Kidney epithelial cell (primary cell): ENCODE measurements around the gene PAQR9. TPM values are rescaled to one million over a fixed set of nuclear protein-coding genes. Genes with fewer than 3 reads are reported as not detected.
A peak's percentile ranks its signal among the peaks of the same experiment; 100 is the strongest.
"Not testable (repeated sequence)": the region's sequence is repeated elsewhere in the genome, so short reads cannot be mapped to it uniquely, and the experiment has no call there.

Source experiments
- DNase-seq: peaks from one replicate; pipeline ENCODE4 v3.0.0-alpha.2; 2010; ENCODE audit warnings: low read depth
- H3K27me3 ChIP-seq: 2 replicates; pipeline ENCODE4 v1.6.0; 2011; ENCODE audit warnings: low read length; ENCODE audit not compliant: control insufficient read depth, insufficient read depth
- H3K36me3 ChIP-seq: 2 replicates; pipeline ENCODE4 v1.5.1; 2011; ENCODE audit warnings: low read length; ENCODE audit not compliant: control insufficient read depth, insufficient read depth
- H3K4me3 ChIP-seq: 2 replicates; pipeline ENCODE4 v1.5.1; 2011; ENCODE audit warnings: low read depth, mild to moderate bottlenecking, control low read depth, low read length
- CTCF ChIP-seq: IDR thresholded peaks from 2 replicates; pipeline ENCODE4 v1.5.1; 2011; ENCODE audit warnings: mild to moderate bottlenecking, moderate library complexity, low read length, control low read depth, inconsistent platforms; ENCODE audit not compliant: insufficient read depth, poor library complexity, severe bottlenecking
- total RNA-seq: library from RNA; depleted of rRNA; stranded (reverse); fragments of >200 nt; gene quantifications from 2 replicates; pipeline ENCODE4 v1.2.3, GENCODE V29; 2015

The PAQR9 gene
- total RNA-seq, 1 donor from 2014 or later = 0.08 TPM

GRCh38 chr3:142998439-142998838 lies 35.0 kb upstream of the PAQR9 start:
- H3K27me3 ChIP-seq = no peaks in the 10 kb centered on the region
- H3K4me3 ChIP-seq = no peak overlapping the region
- no peak for TF ChIP-seq CTCF
- DNase-seq = no peak
- no peaks in the 10 kb centered on the region for H3K36me3 ChIP-seq

- Histone ChIP-seq H3K36me3 (no peaks in the 10 kb centered on the region), H3K4me3 (no peak overlapping the region), H3K27me3 (no peaks in the 10 kb centered on the region)
- TF ChIP-seq CTCF = no peak
- no peak for DNase-seq
These were observed 33.9 kb upstream of the PAQR9 start for GRCh38 chr3:142997330-142997729.

GRCh38 chr3:142993958-142994442 lies 30.5 kb upstream of the PAQR9 start:
- no peak for DNase-seq
- H3K4me3 ChIP-seq = no peak overlapping the region
- H3K36me3 ChIP-seq = no peaks in the 10 kb centered on the region
- TF ChIP-seq CTCF = peak; percentile 57
- H3K27me3 ChIP-seq = no peaks in the 10 kb centered on the region

- no peak for TF ChIP-seq CTCF
These were observed 28.8 kb upstream of the PAQR9 start for GRCh38 chr3:142992323-142992722.

GRCh38 chr3:142990721-142991120 lies 27.2 kb upstream of the PAQR9 start:
- H3K4me3 ChIP-seq = no peak overlapping the region
- H3K36me3 ChIP-seq = no peaks in the 10 kb centered on the region
- TF ChIP-seq CTCF = no peak
- no peak for DNase-seq
- no peaks in the 10 kb centered on the region for H3K27me3 ChIP-seq

More at GRCh38 chr3:142992323-142992722, 28.8 kb upstream of the PAQR9 start:
- Histone ChIP-seq H3K36me3 (no peaks in the 10 kb centered on the region), H3K4me3 (no peak overlapping the region), H3K27me3 (no peaks in the 10 kb centered on the region)
- DNase-seq = no peak

- not testable (repeated sequence) for H3K36me3 ChIP-seq, H3K4me3 ChIP-seq, DNase-seq, H3K27me3 ChIP-seq
These were observed 25.4 kb upstream of the PAQR9 start for GRCh38 chr3:142988826-142989225.

GRCh38 chr3:142988221-142988620 lies 24.7 kb upstream of the PAQR9 start:
- H3K36me3 ChIP-seq, DNase-seq, H3K4me3 ChIP-seq, H3K27me3 ChIP-seq: not testable (repeated sequence)
